CD4-positive, CD25-positive, alpha-beta regulatory T cell (primary cell): ENCODE results near the gene EML4. TPM values are rescaled to one million over a fixed set of nuclear protein-coding genes. Genes with fewer than 3 reads are reported as not detected.
"Not testable (repeated sequence)": the region's sequence is repeated elsewhere in the genome, so short reads cannot be mapped to it uniquely, and the experiment has no call there.

Source experiments
- ATAC-seq, 2 donors: fragments of 150-1000 bp; cut with Tn5 transposase; one replicate each; pipeline ENCODE4 v1.10.0; 2021; ENCODE audit warnings: low read depth in 2 of 2, moderate number of reproducible peaks in 2 of 2, moderate library complexity in 1 of 2
- DNase-seq, 3 donors: peaks; one replicate each; pipeline versions ENCODE4 v3.0.0 to v3.0.0-alpha.2; 2012 to 2022; ENCODE audit warnings: mixed read lengths in 1 of 3
- H3K27ac ChIP-seq: one replicate; pipeline ENCODE4 v1.7.0; 2013; ENCODE audit warnings: mild to moderate bottlenecking, low read length; ENCODE audit not compliant: insufficient read depth, poor library complexity, severe bottlenecking
- H3K27me3 ChIP-seq: one replicate; pipeline ENCODE4 v1.7.0; 2013; ENCODE audit warnings: low read length; ENCODE audit not compliant: control insufficient read depth, insufficient read depth
- H3K36me3 ChIP-seq: one replicate; pipeline ENCODE4 v1.7.0; 2013; ENCODE audit warnings: mild to moderate bottlenecking, low read length, moderate library complexity; ENCODE audit not compliant: control insufficient read depth, insufficient read depth
- H3K4me1 ChIP-seq: 2 replicates; pipeline ENCODE4 v1.7.0; 2013; ENCODE audit warnings: mild to moderate bottlenecking, low read length; ENCODE audit not compliant: insufficient read depth, control insufficient read depth, poor library complexity, severe bottlenecking
- H3K4me3 ChIP-seq: one replicate; pipeline ENCODE4 v1.7.0; 2013; ENCODE audit warnings: low read depth, mild to moderate bottlenecking, low read length, moderate library complexity
- H3K9me3 ChIP-seq, 2 experiments: 1 replicate in 1 of 2; 2 replicates in 1 of 2; pipeline ENCODE4 v1.7.0; 2013; ENCODE audit warnings: low read length in 2 of 2, mild to moderate bottlenecking in 1 of 2, moderate library complexity in 1 of 2; ENCODE audit not compliant: control insufficient read depth in 2 of 2
- H3K27ac Mint-ChIP-seq, 3 donors: one replicate each; pipeline ENCODE4 v1.8.0; 2020 to 2022; ENCODE audit warnings: mild to moderate bottlenecking in 3 of 3, mixed read lengths in 3 of 3, moderate library complexity in 2 of 3
- H3K27me3 Mint-ChIP-seq: one replicate; pipeline ENCODE4 v1.8.0; 2022; ENCODE audit warnings: mild to moderate bottlenecking, mixed read lengths
- H3K36me3 Mint-ChIP-seq: one replicate; pipeline ENCODE4 v1.8.0; 2020; ENCODE audit warnings: mixed read lengths
- H3K4me1 Mint-ChIP-seq, 4 donors: one replicate each; pipeline ENCODE4 v1.8.0; 2020 to 2022; ENCODE audit warnings: mixed read lengths in 4 of 4, mild to moderate bottlenecking in 1 of 4
- H3K4me3 Mint-ChIP-seq, 4 donors: one replicate each; pipeline ENCODE4 v1.8.0; 2020 to 2022; ENCODE audit warnings: mild to moderate bottlenecking in 4 of 4, mixed read lengths in 4 of 4, moderate library complexity in 3 of 4
- H3K9me3 Mint-ChIP-seq, 7 donors: one replicate each; pipeline ENCODE4 v1.8.0; 2020 to 2022; ENCODE audit warnings: mixed read lengths in 7 of 7, mild to moderate bottlenecking in 3 of 7, moderate library complexity in 2 of 7
- polyA plus RNA-seq, 4 donors: library from polyadenylated mRNA; unstranded; fragments of 300-500 nt; fragmentation: Illumina TruSeq; gene quantifications; one replicate each; pipeline ENCODE4 v1.2.3, GENCODE V29; 2021
- total RNA-seq: library from RNA; stranded (reverse); gene quantifications from one replicate; pipeline ENCODE4 v1.2.3, GENCODE V29; 2022

The EML4 gene
- total and polyA plus RNA-seq, 5 donors from 2014 or later: 83.7 to 293 (median 90.1) TPM

- peaks cover 39 to 97% (median 80%) of the 10 kb centered on the region in 4 donors for H3K4me1 Mint-ChIP-seq
- Histone ChIP-seq H3K27ac (peak overlapping the region; percentile 85), H3K4me1 (peaks cover 98% of the 10 kb centered on the region), H3K27me3 (no peaks in the 10 kb centered on the region), H3K9me3 (no peaks in the 10 kb centered on the region), H3K36me3 (no peaks in the 10 kb centered on the region), H3K4me3 (peak overlapping the region; percentile 67)
- peak overlapping the region; percentile 70 to 87 (median 78) for H3K4me3 Mint-ChIP-seq
- DNase-seq (peak in 2 of 3 donors; percentile 59 to 65), ATAC-seq (peak; percentile 31 to 35)
- peaks cover 0 to 3% (median 0%) of the 10 kb centered on the region in 7 donors for H3K9me3 Mint-ChIP-seq
- H3K27ac Mint-ChIP-seq: peak overlapping the region; percentile 91 to 100 (median 96)
- H3K36me3 Mint-ChIP-seq: no peaks in the 10 kb centered on the region
- no peaks in the 10 kb centered on the region for H3K27me3 Mint-ChIP-seq
Observed at GRCh38 chr2:42127425-42128424, 41.4 kb upstream of the EML4 start.

- no peaks in the 10 kb centered on the region for H3K9me3 ChIP-seq
- peak overlapping the region; percentile 85 for H3K27ac ChIP-seq
- H3K27me3 ChIP-seq: no peaks in the 10 kb centered on the region
- H3K36me3 ChIP-seq: no peaks in the 10 kb centered on the region
- peaks cover 0 to 1% (median 0%) of the 10 kb centered on the region in 7 donors for H3K9me3 Mint-ChIP-seq
- H3K36me3 Mint-ChIP-seq: no peaks in the 10 kb centered on the region
- H3K4me1 ChIP-seq: peaks cover 98% of the 10 kb centered on the region
- H3K27ac Mint-ChIP-seq: peak overlapping the region; percentile 91 to 100 (median 96)
- H3K4me3 ChIP-seq: peak overlapping the region; percentile 67
- DNase-seq (peak in 1 of 3 donors; percentile 49), ATAC-seq (no peak)
- peak overlapping the region; percentile 70 to 87 (median 75) for H3K4me3 Mint-ChIP-seq
- peaks cover 36 to 99% (median 82%) of the 10 kb centered on the region in 4 donors for H3K4me1 Mint-ChIP-seq
- H3K27me3 Mint-ChIP-seq: no peaks in the 10 kb centered on the region
Observed at GRCh38 chr2:42128721-42129486, 40.2 kb upstream of the EML4 start.

GRCh38 chr2:42129487-42129852 is 39.7 kb upstream of the EML4 start:
- no peak for DNase-seq
- Mint-ChIP-seq H3K4me1 (peaks cover 32 to 99% (median 77%) of the 10 kb centered on the region in 4 donors), H3K4me3 (peak overlapping the region; percentile 70 to 78 (median 73)), H3K36me3 (no peaks in the 10 kb centered on the region), H3K27me3 (no peaks in the 10 kb centered on the region), H3K9me3 (no peaks in the 10 kb centered on the region), H3K27ac (peak overlapping the region; percentile 91 to 100 (median 96))
- Histone ChIP-seq H3K4me1 (peaks cover 98% of the 10 kb centered on the region), H3K9me3 (no peaks in the 10 kb centered on the region), H3K27ac (peak overlapping the region; percentile 85), H3K27me3 (no peaks in the 10 kb centered on the region), H3K4me3 (peak overlapping the region; percentile 42), H3K36me3 (no peaks in the 10 kb centered on the region)
- no peak for ATAC-seq

- Mint-ChIP-seq H3K4me3 (peak overlapping the region; percentile 7 to 74 (median 71)), H3K36me3 (no peaks in the 10 kb centered on the region), H3K27ac (peak overlapping the region; percentile 91 to 100 (median 96)), H3K4me1 (peaks cover 32 to 99% (median 74%) of the 10 kb centered on the region in 4 donors), H3K9me3 (no peaks in the 10 kb centered on the region), H3K27me3 (no peaks in the 10 kb centered on the region)
- no peaks in the 10 kb centered on the region for H3K27me3 ChIP-seq
- H3K9me3 ChIP-seq: no peaks in the 10 kb centered on the region
- DNase-seq (no peak), ATAC-seq (no peak)
- peak overlapping the region; percentile 16 for H3K4me3 ChIP-seq
- peaks cover 98% of the 10 kb centered on the region for H3K4me1 ChIP-seq
- H3K36me3 ChIP-seq: no peaks in the 10 kb centered on the region
- peak overlapping the region; percentile 85 for H3K27ac ChIP-seq
Observed at GRCh38 chr2:42129947-42130346, 39.2 kb upstream of the EML4 start.

- H3K9me3 Mint-ChIP-seq, ATAC-seq, H3K27me3 ChIP-seq, H3K9me3 ChIP-seq, H3K27me3 Mint-ChIP-seq, DNase-seq, H3K36me3 ChIP-seq, H3K36me3 Mint-ChIP-seq: not testable (repeated sequence)
- Mint-ChIP-seq H3K27ac (peak overlapping the region; percentile 98 to 100 (median 99)), H3K4me3 (peak overlapping the region in 2 of 4 donors; percentile 7 to 20), H3K4me1 (peaks cover 35 to 100% (median 73%) of the 10 kb centered on the region in 4 donors)
- peak overlapping the region; percentile 97 for H3K27ac ChIP-seq
- H3K4me1 ChIP-seq: peaks cover 98% of the 10 kb centered on the region
- peak overlapping the region; percentile 7 for H3K4me3 ChIP-seq
Observed at GRCh38 chr2:42130858-42131257, 38.3 kb upstream of the EML4 start.

- H3K36me3 Mint-ChIP-seq: no peaks in the 10 kb centered on the region
- peak overlapping the region; percentile 73 to 92 (median 84) for H3K4me3 Mint-ChIP-seq
- Histone ChIP-seq H3K9me3 (no peaks in the 10 kb centered on the region), H3K27ac (peak overlapping the region; percentile 97), H3K27me3 (no peaks in the 10 kb centered on the region), H3K4me3 (peak overlapping the region; percentile 75), H3K36me3 (no peaks in the 10 kb centered on the region), H3K4me1 (peaks cover 98% of the 10 kb centered on the region)
- H3K4me1 Mint-ChIP-seq: peaks cover 32 to 100% (median 68%) of the 10 kb centered on the region in 4 donors
- peak overlapping the region; percentile 98 to 100 (median 99) for H3K27ac Mint-ChIP-seq
- H3K9me3 Mint-ChIP-seq: no peaks in the 10 kb centered on the region
- ATAC-seq: peak; percentile 6 to 7
- DNase-seq: no peak
- H3K27me3 Mint-ChIP-seq: no peaks in the 10 kb centered on the region
Observed at GRCh38 chr2:42132191-42132965, 36.8 kb upstream of the EML4 start.
